Fibroblast of lung (primary cell): ENCODE measurements around the gene SCYGR2. TPM values are rescaled to one million over a fixed set of nuclear protein-coding genes. Genes with fewer than 3 reads are reported as not detected.

Experiments
- DNase-seq, 2 donors: peaks; one replicate each; pipeline versions ENCODE4 v3.0.0 to v3.0.0-alpha.2; 2010; ENCODE audit warnings: low read depth in 2 of 2
- H2AFZ ChIP-seq: 2 replicates; pipeline ENCODE4 v1.5.1; 2012; ENCODE audit warnings: low read length, control low read depth, inconsistent platforms
- H3K27ac ChIP-seq: 2 replicates; pipeline ENCODE4 v1.5.1; 2011; ENCODE audit warnings: low read length, control low read depth; ENCODE audit not compliant: insufficient read depth
- H3K27me3 ChIP-seq: 2 replicates; pipeline ENCODE4 v1.5.1; 2011; ENCODE audit warnings: mild to moderate bottlenecking, low read length; ENCODE audit not compliant: control insufficient read depth, insufficient read depth
- H3K36me3 ChIP-seq: 2 replicates; pipeline ENCODE4 v1.5.1; 2011; ENCODE audit warnings: low read length; ENCODE audit not compliant: control insufficient read depth, insufficient read depth
- H3K4me1 ChIP-seq: 2 replicates; pipeline ENCODE4 v1.5.1; 2011; ENCODE audit warnings: low read length; ENCODE audit not compliant: control insufficient read depth, insufficient read depth; ENCODE audit errors: extremely low read depth
- H3K4me2 ChIP-seq: 2 replicates; pipeline ENCODE4 v1.5.1; 2011; ENCODE audit warnings: low read length, control low read depth; ENCODE audit not compliant: insufficient read depth; ENCODE audit errors: extremely low read depth
- H3K4me3 ChIP-seq, 4 experiments: fragments of 200-600 bp in 1 of 4; sonication (generic) in 1 of 4; replicated peaks in 1 of 4; 2 replicates each; pipeline ENCODE4 v1.5.1; 2011 to 2016; ENCODE audit warnings: low read length in 4 of 4, low read depth in 3 of 4, mild to moderate bottlenecking in 3 of 4, control low read depth in 2 of 4, inconsistent platforms in 1 of 4, mixed read lengths in 1 of 4; ENCODE audit not compliant: insufficient read depth in 1 of 4; ENCODE audit errors: control extremely low read depth in 1 of 4
- H3K79me2 ChIP-seq: 2 replicates; pipeline ENCODE4 v1.5.1; 2012; ENCODE audit warnings: mild to moderate bottlenecking, low read length, inconsistent platforms; ENCODE audit not compliant: control insufficient read depth, insufficient read depth
- H3K9ac ChIP-seq: 2 replicates; pipeline ENCODE4 v1.5.1; 2011; ENCODE audit warnings: mild to moderate bottlenecking, low read length, control low read depth; ENCODE audit not compliant: insufficient read depth
- H3K9me3 ChIP-seq: 2 replicates; pipeline ENCODE4 v1.5.1; 2012; ENCODE audit warnings: low read depth, low read length; ENCODE audit not compliant: control insufficient read depth, insufficient read depth
- H4K20me1 ChIP-seq: 2 replicates; pipeline ENCODE4 v1.5.1; 2011; ENCODE audit warnings: low read length; ENCODE audit not compliant: control insufficient read depth, insufficient read depth; ENCODE audit errors: extremely low read depth
- EZH2 ChIP-seq: IDR thresholded peaks from 2 replicates; pipeline ENCODE4 v1.5.1; 2012; ENCODE audit warnings: low read length, control low read depth, mild to moderate bottlenecking; ENCODE audit errors: missing control alignments
- polyA plus RNA-seq, 2 donors: library from polyadenylated mRNA; depleted of rRNA in 1 of 2; stranded (reverse) in 1 of 2; unstranded in 1 of 2; fragments of >200 nt; gene quantifications; 2 replicates each; pipeline ENCODE4 v1.2.1, GENCODE V29; 2011 to 2012; ENCODE audit warnings: missing spikeins in 1 of 2
- total RNA-seq: library from RNA; depleted of rRNA; stranded (reverse); fragments of >200 nt; gene quantifications from 2 replicates; pipeline ENCODE4 v1.2.1, GENCODE V29; 2014
- TF ChIP-seq, protein P1 (sequence below), 2 donors: IDR thresholded peaks in 1 of 2; conservative IDR thresholded peaks in 1 of 2; 1 replicate in 1 of 2; 2 replicates in 1 of 2; pipeline ENCODE4 v1.5.1; 2011 to 2012; ENCODE audit warnings: low read length in 2 of 2, control low read depth in 1 of 2, inconsistent platforms in 1 of 2, low read depth in 1 of 2, mild to moderate bottlenecking in 1 of 2

The SCYGR2 gene
- total and polyA plus RNA-seq, 2 donors (not counting 1 experiment from before 2014, with no cell fraction given) = not detected

DNA sequence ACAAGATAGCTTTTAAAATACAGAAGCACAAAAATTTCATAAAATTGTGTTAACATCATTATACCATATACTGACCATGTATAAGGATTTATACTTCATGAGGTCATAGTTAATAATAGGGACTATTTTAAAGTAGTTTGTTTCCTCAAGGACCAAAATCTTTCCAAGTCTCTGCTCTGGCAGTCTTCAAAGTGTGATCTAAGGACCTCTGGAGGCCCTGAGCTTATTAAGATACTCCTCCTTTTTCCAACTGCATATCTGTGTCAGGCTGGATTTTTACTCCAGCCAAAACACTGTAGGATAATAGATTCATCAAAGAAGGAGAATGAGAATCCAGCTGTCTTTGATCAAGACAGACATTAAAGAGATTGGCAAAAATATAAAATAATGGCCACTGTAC, 1.7 kb upstream of the SCYGR2 start:
- no peak for DNase-seq
- Histone ChIP-seq H3K4me1 (no peaks in the 10 kb centered on the region), H3K9ac (no peak overlapping the region), H3K36me3 (no peaks in the 10 kb centered on the region), H3K27ac (no peak overlapping the region), H4K20me1 (no peaks in the 10 kb centered on the region), H2AFZ (no peak overlapping the region), H3K79me2 (no peaks in the 10 kb centered on the region), H3K4me2 (no peak overlapping the region), H3K27me3 (peaks cover 3% of the 10 kb centered on the region), H3K4me3 (no peak overlapping the region), H3K9me3 (no peaks in the 10 kb centered on the region)
- TF ChIP-seq, protein P1, sequence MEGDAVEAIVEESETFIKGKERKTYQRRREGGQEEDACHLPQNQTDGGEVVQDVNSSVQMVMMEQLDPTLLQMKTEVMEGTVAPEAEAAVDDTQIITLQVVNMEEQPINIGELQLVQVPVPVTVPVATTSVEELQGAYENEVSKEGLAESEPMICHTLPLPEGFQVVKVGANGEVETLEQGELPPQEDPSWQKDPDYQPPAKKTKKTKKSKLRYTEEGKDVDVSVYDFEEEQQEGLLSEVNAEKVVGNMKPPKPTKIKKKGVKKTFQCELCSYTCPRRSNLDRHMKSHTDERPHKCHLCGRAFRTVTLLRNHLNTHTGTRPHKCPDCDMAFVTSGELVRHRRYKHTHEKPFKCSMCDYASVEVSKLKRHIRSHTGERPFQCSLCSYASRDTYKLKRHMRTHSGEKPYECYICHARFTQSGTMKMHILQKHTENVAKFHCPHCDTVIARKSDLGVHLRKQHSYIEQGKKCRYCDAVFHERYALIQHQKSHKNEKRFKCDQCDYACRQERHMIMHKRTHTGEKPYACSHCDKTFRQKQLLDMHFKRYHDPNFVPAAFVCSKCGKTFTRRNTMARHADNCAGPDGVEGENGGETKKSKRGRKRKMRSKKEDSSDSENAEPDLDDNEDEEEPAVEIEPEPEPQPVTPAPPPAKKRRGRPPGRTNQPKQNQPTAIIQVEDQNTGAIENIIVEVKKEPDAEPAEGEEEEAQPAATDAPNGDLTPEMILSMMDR (conservative IDR thresholded peaks at IDR 0.05 in 1 of 2, IDR thresholded peaks at IDR 0.05 in 1 of 2; ENCODE audit: low read depth in 1 of 2, low read length in 2 of 2) = no peak
- TF ChIP-seq EZH2 = no peak

DNA sequence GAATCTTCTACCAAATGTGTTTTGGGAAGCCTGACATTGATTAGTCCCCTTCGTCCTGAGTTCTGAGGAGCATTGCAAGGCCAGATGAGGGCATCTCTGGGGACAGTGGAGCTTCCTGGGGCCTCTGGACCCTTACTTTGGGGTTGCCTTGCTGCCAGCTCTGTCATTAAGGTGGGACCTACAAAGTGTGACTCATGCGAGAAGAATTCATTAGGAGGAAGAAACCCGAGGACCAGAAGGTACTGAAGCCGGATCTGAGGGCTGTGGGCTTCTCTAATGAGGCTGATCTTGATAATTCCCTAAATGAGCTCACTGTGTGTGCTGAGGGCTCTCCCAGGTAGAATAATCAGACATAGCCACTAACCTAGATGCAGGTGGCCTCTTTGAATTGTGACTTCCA, 695 bp upstream of the SCYGR2 start:
- peaks cover 3% of the 10 kb centered on the region for H3K27me3 ChIP-seq
- peak in 1 of 2 donors; percentile 26 for DNase-seq
- no peaks in the 10 kb centered on the region for H4K20me1 ChIP-seq
- H3K36me3 ChIP-seq = no peaks in the 10 kb centered on the region
- TF ChIP-seq, protein P1 (conservative IDR thresholded peaks at IDR 0.05 in 1 of 2, IDR thresholded peaks at IDR 0.05 in 1 of 2; ENCODE audit: low read depth in 1 of 2, low read length in 2 of 2) = no peak
- TF ChIP-seq EZH2 = no peak
- H3K4me2 ChIP-seq = no peak overlapping the region
- H3K79me2 ChIP-seq = no peaks in the 10 kb centered on the region
- no peak overlapping the region for H2AFZ ChIP-seq
- no peaks in the 10 kb centered on the region for H3K4me1 ChIP-seq
- no peaks in the 10 kb centered on the region for H3K9me3 ChIP-seq
- no peak overlapping the region for H3K4me3 ChIP-seq
- H3K9ac ChIP-seq = no peak overlapping the region
- H3K27ac ChIP-seq = no peak overlapping the region

DNA sequence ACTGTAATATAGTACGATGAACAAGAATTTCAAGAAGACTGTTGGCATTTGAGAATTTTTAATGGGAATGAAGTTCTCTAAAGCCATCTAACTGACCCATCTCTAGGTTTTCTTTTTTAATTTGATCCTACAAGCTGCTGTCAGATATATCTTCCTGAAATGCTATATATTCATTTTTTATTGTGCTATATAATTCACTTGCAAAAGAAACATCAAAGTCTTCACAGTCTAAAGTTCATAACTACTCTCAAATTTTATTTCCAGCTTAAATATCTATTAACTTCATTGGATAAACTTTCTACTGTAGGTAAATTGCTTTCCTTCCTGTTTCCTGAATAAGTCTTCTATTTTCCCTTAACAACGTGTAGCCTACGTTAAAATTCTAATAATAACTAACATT, 3.7 kb downstream of the SCYGR2 start:
- no peak for DNase-seq
- Histone ChIP-seq H3K4me1 (no peaks in the 10 kb centered on the region), H3K27ac (no peak overlapping the region), H3K9ac (no peak overlapping the region), H3K9me3 (no peaks in the 10 kb centered on the region), H3K79me2 (no peaks in the 10 kb centered on the region), H3K36me3 (no peaks in the 10 kb centered on the region), H3K4me2 (no peak overlapping the region), H3K4me3 (no peak overlapping the region), H2AFZ (no peak overlapping the region), H4K20me1 (no peaks in the 10 kb centered on the region), H3K27me3 (no peaks in the 10 kb centered on the region)
- TF ChIP-seq EZH2 = no peak
- TF ChIP-seq, protein P1 (conservative IDR thresholded peaks at IDR 0.05 in 1 of 2, IDR thresholded peaks at IDR 0.05 in 1 of 2; ENCODE audit: low read depth in 1 of 2, low read length in 2 of 2) = no peak
